Activated gamma-delta T cell (primary cell): ENCODE results near the gene HSD17B7.
"Not testable (repeated sequence)": the region's sequence is repeated elsewhere in the genome, so short reads cannot be mapped to it uniquely, and the experiment has no call there.

ENCODE experiments used
- DNase-seq: peaks from one replicate; lab custom pipeline; 2025; lab: John Stamatoyannopoulos, UW
- total RNA-seq, 2 donors: gene quantifications; one replicate each; lab custom pipeline; 2026; lab: John Stamatoyannopoulos, UW

Gene HSD17B7
- 33.1 to 41.4 reads per million in 2 donors for total RNA-seq

- peak; percentile 44 for DNase-seq
Observed at GRCh38 chr1:162790303-162790984, at the start of gene HSD17B7. HSD17B7 (plus strand) TSS chr1:162790702; CDS start chr1:162790801, 99 bp downstream.

GRCh38 chr1:162740755-162741154 lies 49.7 kb upstream of the HSD17B7 start:
- no peak for DNase-seq

- no peak for DNase-seq
Observed at GRCh38 chr1:162741574-162741973, 48.9 kb upstream of the HSD17B7 start.

GRCh38 chr1:162746264-162746942 lies 44.1 kb upstream of the HSD17B7 start:
- DNase-seq = not testable (repeated sequence)

- no peak for DNase-seq
Observed at GRCh38 chr1:162753001-162753658, 37.4 kb upstream of the HSD17B7 start.

- DNase-seq = no peak
Observed at GRCh38 chr1:162753998-162754585, 36.4 kb upstream of the HSD17B7 start.

- no peak for DNase-seq
Observed at GRCh38 chr1:162755306-162755705, 35.2 kb upstream of the HSD17B7 start.

GRCh38 chr1:162756523-162756922 lies 34.0 kb upstream of the HSD17B7 start:
- no peak for DNase-seq

- no peak for DNase-seq
Observed at GRCh38 chr1:162757476-162757875, 33.0 kb upstream of the HSD17B7 start.

- no peak for DNase-seq
Observed at GRCh38 chr1:162765788-162766187, 24.7 kb upstream of the HSD17B7 start.

GRCh38 chr1:162772571-162773154 lies 17.8 kb upstream of the HSD17B7 start:
- DNase-seq = no peak

GRCh38 chr1:162774007-162774406 lies 16.5 kb upstream of the HSD17B7 start:
- no peak for DNase-seq

GRCh38 chr1:162779043-162779442 lies 11.5 kb upstream of the HSD17B7 start:
- DNase-seq = no peak

GRCh38 chr1:162782671-162783070 lies 7.8 kb upstream of the HSD17B7 start:
- no peak for DNase-seq

GRCh38 chr1:162784926-162785325 lies 5.6 kb upstream of the HSD17B7 start:
- not testable (repeated sequence) for DNase-seq

GRCh38 chr1:162788783-162789182 lies 1.7 kb upstream of the HSD17B7 start:
- DNase-seq = not testable (repeated sequence)

- not testable (repeated sequence) for DNase-seq
Observed at GRCh38 chr1:162790985-162791357, 469 bp downstream of the HSD17B7 start.

- not testable (repeated sequence) for DNase-seq
Observed at GRCh38 chr1:162794284-162794683, 3.8 kb downstream of the HSD17B7 start.

- DNase-seq = not testable (repeated sequence)
Observed at GRCh38 chr1:162796617-162797279, 6.2 kb downstream of the HSD17B7 start.

GRCh38 chr1:162799995-162800830 lies 9.7 kb downstream of the HSD17B7 start:
- not testable (repeated sequence) for DNase-seq

GRCh38 chr1:162807503-162807902 lies 17.0 kb downstream of the HSD17B7 start:
- not testable (repeated sequence) for DNase-seq
